ENCODE results near the gene DNASE2B.

DNA sequence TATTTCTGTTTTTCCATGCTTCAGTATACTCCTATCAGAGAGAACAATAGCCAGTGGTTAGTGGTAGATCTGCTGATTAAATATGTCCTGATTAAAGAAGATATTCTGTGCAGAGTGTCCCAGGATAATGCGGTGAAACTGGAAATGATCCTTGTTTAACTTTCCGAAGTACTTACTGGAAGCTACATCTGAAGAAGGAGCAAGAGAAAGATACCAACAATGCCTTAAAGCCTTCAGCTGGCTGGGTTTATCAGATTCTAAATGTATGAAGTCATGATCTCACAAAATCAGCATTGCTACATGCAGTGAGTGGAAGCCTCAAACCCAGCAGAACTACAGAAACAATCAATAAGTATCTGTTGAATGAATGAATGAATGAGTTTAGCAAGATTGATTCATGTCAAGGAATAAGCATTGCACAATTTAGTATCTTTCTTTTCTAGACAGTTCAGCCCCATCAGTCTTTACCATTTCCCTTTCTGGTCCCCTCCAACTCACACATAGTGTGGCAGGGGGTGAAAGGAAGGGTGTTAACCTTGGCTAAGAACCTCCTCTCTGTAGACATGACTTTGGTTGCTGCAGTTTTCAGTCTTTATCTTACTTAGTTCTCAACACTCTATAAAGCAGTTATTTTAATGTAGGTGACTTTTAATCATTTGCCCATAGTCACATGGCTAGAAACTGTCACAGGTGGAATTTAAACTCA, 24.7 kb upstream of the DNASE2B start:
- TF ChIP-seq POLR2A (IDR thresholded peaks at IDR 0.05; ENCODE audit: low read length) (no peak), GATA1 (IDR thresholded peaks at IDR 0.05; ENCODE audit: low read depth, low read length) (no peak)
